ENCODE measurements around the gene LRRC23. TPM values are rescaled to one million over a fixed set of nuclear protein-coding genes. Genes with fewer than 3 reads are reported as not detected.

Gene LRRC23
- total RNA-seq, 1 experiment from 2014 or later: 4.6 TPM

GRCh38 chr12:6963016-6963731 lies 58.6 kb downstream of the LRRC23 start:
- peaks cover 24% of the 10 kb centered on the region for H3K36me3 ChIP-seq (replicated peaks; ENCODE audit: control insufficient read depth, insufficient read depth, low read length)
- H3K27me3 ChIP-seq (ENCODE audit: control insufficient read depth, insufficient read depth, low read length): no peaks in the 10 kb centered on the region
- peak; percentile 88 for DNase-seq
- H3K4me3 ChIP-seq (ENCODE audit: insufficient read depth, low read depth, low read length): peak overlapping the region; percentile 49

Other genes with a start within 250 kb of the LRRC23 start
- 26.9 and 31.2 TPM in 2 replicates for gene ING4, start 241.7 kb upstream of the LRRC23 start, total RNA-seq (2014; rRNA removed; shearing (Covaris generic))
- 34.4 and 40.3 TPM in 2 replicates for gene ZNF384, start 215.4 kb upstream of the LRRC23 start, total RNA-seq (2014; rRNA removed; shearing (Covaris generic))
- 0.42 and 1.4 TPM in 2 replicates for gene PIANP, start 204.0 kb upstream of the LRRC23 start, total RNA-seq (2014; rRNA removed; shearing (Covaris generic))
- gene COPS7A, start 180.8 kb upstream of the LRRC23 start, total RNA-seq (2014; rRNA removed; shearing (Covaris generic)): 72.1 and 77.6 TPM in 2 replicates
- gene MLF2, start 151.7 kb upstream of the LRRC23 start, total RNA-seq (2014; rRNA removed; shearing (Covaris generic)): 293 and 322 TPM in 2 replicates
- gene PTMS, start 138.5 kb upstream of the LRRC23 start, total RNA-seq (2014; rRNA removed; shearing (Covaris generic)): 237 and 270 TPM in 2 replicates
- gene LAG3, start 132.3 kb upstream of the LRRC23 start, total RNA-seq (2014; rRNA removed; shearing (Covaris generic)): 0.35 and 2.0 TPM in 2 replicates
- 0.66 and 0.81 TPM in 2 replicates for gene CD4, start 115.3 kb upstream of the LRRC23 start, total RNA-seq (2014; rRNA removed; shearing (Covaris generic))
- 5.4 and 7.0 TPM in 2 replicates for gene GPR162, start 83.0 kb upstream of the LRRC23 start, total RNA-seq (2014; rRNA removed; shearing (Covaris generic))
- gene P3H3, start 76.4 kb upstream of the LRRC23 start, total RNA-seq (2014; rRNA removed; shearing (Covaris generic)): 38.0 and 46.9 TPM in 2 replicates
- 1.5 and 5.5 TPM in 2 replicates for gene GNB3, start 63.9 kb upstream of the LRRC23 start, total RNA-seq (2014; rRNA removed; shearing (Covaris generic))
- 85.6 and 115 TPM in 2 replicates for gene CDCA3, start 53.5 kb upstream of the LRRC23 start, total RNA-seq (2014; rRNA removed; shearing (Covaris generic))
- gene USP5, start 52.7 kb upstream of the LRRC23 start, total RNA-seq (2014; rRNA removed; shearing (Covaris generic)): 103 and 112 TPM in 2 replicates
- 1,353 and 1,607 TPM in 2 replicates for gene TPI1, start 37.3 kb upstream of the LRRC23 start, total RNA-seq (2014; rRNA removed; shearing (Covaris generic))
- gene SPSB2, start 31.5 kb upstream of the LRRC23 start, total RNA-seq (2014; rRNA removed; shearing (Covaris generic)): 28.7 and 29.4 TPM in 2 replicates
- 47.4 and 59.0 TPM in 2 replicates for gene ENO2, start 9.8 kb downstream of the LRRC23 start, total RNA-seq (2014; rRNA removed; shearing (Covaris generic))
- 11.4 and 13.4 TPM in 2 replicates for gene ATN1, start 23.1 kb downstream of the LRRC23 start, total RNA-seq (2014; rRNA removed; shearing (Covaris generic))
- gene RNU7-1, start 39.0 kb downstream of the LRRC23 start, total RNA-seq (2014; rRNA removed; shearing (Covaris generic)): not detected in 2 replicates
- gene C12orf57, start 39.2 kb downstream of the LRRC23 start, total RNA-seq (2014; rRNA removed; shearing (Covaris generic)): 136 and 153 TPM in 2 replicates
- gene PTPN6, start 46.5 kb downstream of the LRRC23 start, total RNA-seq (2014; rRNA removed; shearing (Covaris generic)): 25.0 and 34.3 TPM in 2 replicates
- 482 and 560 TPM in 2 replicates for gene PHB2, start 65.8 kb downstream of the LRRC23 start, total RNA-seq (2014; rRNA removed; shearing (Covaris generic))
- gene EMG1, start 66.1 kb downstream of the LRRC23 start, total RNA-seq (2014; rRNA removed; shearing (Covaris generic)): 56.6 and 59.5 TPM in 2 replicates
- gene LPCAT3, start 113.7 kb downstream of the LRRC23 start, total RNA-seq (2014; rRNA removed; shearing (Covaris generic)): 14.4 and 16.9 TPM in 2 replicates
- gene C1S, start 155.9 kb downstream of the LRRC23 start, total RNA-seq (2014; rRNA removed; shearing (Covaris generic)): 4.4 and 4.8 TPM in 2 replicates
- 1.1 and 8.2 TPM in 2 replicates for gene C1R, start 187.6 kb downstream of the LRRC23 start, total RNA-seq (2014; rRNA removed; shearing (Covaris generic))
- 16.3 and 18.2 TPM in 2 replicates for gene C1RL, start 204.4 kb downstream of the LRRC23 start, total RNA-seq (2014; rRNA removed; shearing (Covaris generic))
- gene RBP5, start 224.1 kb downstream of the LRRC23 start, total RNA-seq (2014; rRNA removed; shearing (Covaris generic)): 1.9 and 2.6 TPM in 2 replicates
- gene CLSTN3, start 225.5 kb downstream of the LRRC23 start, total RNA-seq (2014; rRNA removed; shearing (Covaris generic)): 11.0 and 20.3 TPM in 2 replicates